Measurements from ENCODE around the gene COL16A1. TPM values are rescaled to one million over a fixed set of nuclear protein-coding genes. Genes with fewer than 3 reads are reported as not detected.

Gene COL16A1
- total RNA-seq, 1 donor from 2014 or later = 90.7 TPM

- Mint-ChIP-seq H3K27ac (ENCODE audit: unreplicated experiment) (peak overlapping the region; percentile 89), H3K9me3 (ENCODE audit: unreplicated experiment) (no peaks in the 10 kb centered on the region), H3K36me3 (ENCODE audit: unreplicated experiment) (peaks cover 10% of the 10 kb centered on the region), H3K27me3 (ENCODE audit: unreplicated experiment) (no peaks in the 10 kb centered on the region), H3K4me1 (ENCODE audit: unreplicated experiment) (peaks cover 67% of the 10 kb centered on the region), H3K4me3 (ENCODE audit: unreplicated experiment) (peak overlapping the region; percentile 50)
- TF ChIP-seq, protein P1, sequence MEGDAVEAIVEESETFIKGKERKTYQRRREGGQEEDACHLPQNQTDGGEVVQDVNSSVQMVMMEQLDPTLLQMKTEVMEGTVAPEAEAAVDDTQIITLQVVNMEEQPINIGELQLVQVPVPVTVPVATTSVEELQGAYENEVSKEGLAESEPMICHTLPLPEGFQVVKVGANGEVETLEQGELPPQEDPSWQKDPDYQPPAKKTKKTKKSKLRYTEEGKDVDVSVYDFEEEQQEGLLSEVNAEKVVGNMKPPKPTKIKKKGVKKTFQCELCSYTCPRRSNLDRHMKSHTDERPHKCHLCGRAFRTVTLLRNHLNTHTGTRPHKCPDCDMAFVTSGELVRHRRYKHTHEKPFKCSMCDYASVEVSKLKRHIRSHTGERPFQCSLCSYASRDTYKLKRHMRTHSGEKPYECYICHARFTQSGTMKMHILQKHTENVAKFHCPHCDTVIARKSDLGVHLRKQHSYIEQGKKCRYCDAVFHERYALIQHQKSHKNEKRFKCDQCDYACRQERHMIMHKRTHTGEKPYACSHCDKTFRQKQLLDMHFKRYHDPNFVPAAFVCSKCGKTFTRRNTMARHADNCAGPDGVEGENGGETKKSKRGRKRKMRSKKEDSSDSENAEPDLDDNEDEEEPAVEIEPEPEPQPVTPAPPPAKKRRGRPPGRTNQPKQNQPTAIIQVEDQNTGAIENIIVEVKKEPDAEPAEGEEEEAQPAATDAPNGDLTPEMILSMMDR (IDR thresholded peaks at IDR 0.05) = no peak
- no peak for DNase-seq (ENCODE audit: extremely low spot score, unreplicated experiment)
Measured at GRCh38 chr1:31700468-31701090, 3.2 kb downstream of the COL16A1 start.

DNA sequence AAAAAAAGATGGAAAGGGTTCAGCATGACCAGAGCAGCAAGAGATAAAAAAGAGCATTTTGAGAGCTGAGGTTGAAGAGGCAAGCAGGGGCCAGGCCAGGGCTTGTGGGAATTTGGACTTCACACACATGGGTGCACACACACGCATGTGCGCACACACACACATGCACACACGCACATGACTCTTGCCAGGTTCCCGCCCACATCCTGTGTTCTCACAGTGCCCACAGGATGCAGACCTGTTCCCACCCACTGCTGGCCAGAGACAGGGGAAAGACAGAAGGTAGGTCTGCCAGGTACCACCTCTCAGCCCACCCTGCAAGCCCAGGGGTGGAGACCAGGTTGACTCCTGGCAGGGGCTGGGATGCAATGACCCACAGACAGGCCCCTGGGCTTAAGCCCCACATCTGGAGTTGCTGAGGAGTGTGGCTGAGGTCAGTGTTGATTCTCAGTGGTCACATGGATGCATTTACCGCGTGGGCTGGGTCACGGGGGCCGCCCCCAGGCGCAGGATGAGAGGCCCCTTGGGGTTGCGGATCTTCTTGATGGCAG is 4.4 kb downstream of the COL16A1 start:
- TF ChIP-seq, protein P1 (IDR thresholded peaks at IDR 0.05) = no peak
- H3K4me1 Mint-ChIP-seq (ENCODE audit: unreplicated experiment) = peaks cover 60% of the 10 kb centered on the region
- H3K36me3 Mint-ChIP-seq (ENCODE audit: unreplicated experiment) = peaks cover 10% of the 10 kb centered on the region
- no peaks in the 10 kb centered on the region for H3K9me3 Mint-ChIP-seq (ENCODE audit: unreplicated experiment)
- no peaks in the 10 kb centered on the region for H3K27me3 Mint-ChIP-seq (ENCODE audit: unreplicated experiment)
- no peak overlapping the region for H3K27ac Mint-ChIP-seq (ENCODE audit: unreplicated experiment)
- H3K4me3 Mint-ChIP-seq (ENCODE audit: unreplicated experiment) = no peak overlapping the region
- no peak for DNase-seq (ENCODE audit: extremely low spot score, unreplicated experiment)

- Mint-ChIP-seq H3K9me3 (ENCODE audit: unreplicated experiment) (no peaks in the 10 kb centered on the region), H3K36me3 (ENCODE audit: unreplicated experiment) (peaks cover 10% of the 10 kb centered on the region), H3K4me1 (ENCODE audit: unreplicated experiment) (peaks cover 47% of the 10 kb centered on the region), H3K27ac (ENCODE audit: unreplicated experiment) (no peak overlapping the region), H3K4me3 (ENCODE audit: unreplicated experiment) (no peak overlapping the region), H3K27me3 (ENCODE audit: unreplicated experiment) (no peaks in the 10 kb centered on the region)
- no peak for DNase-seq (ENCODE audit: extremely low spot score, unreplicated experiment)
- TF ChIP-seq, protein P1 (IDR thresholded peaks at IDR 0.05) = no peak
Measured at GRCh38 chr1:31697369-31697984, 6.3 kb downstream of the COL16A1 start.

- Mint-ChIP-seq H3K4me3 (ENCODE audit: unreplicated experiment) (no peak overlapping the region), H3K36me3 (ENCODE audit: unreplicated experiment) (peaks cover 10% of the 10 kb centered on the region), H3K4me1 (ENCODE audit: unreplicated experiment) (peaks cover 39% of the 10 kb centered on the region), H3K9me3 (ENCODE audit: unreplicated experiment) (no peaks in the 10 kb centered on the region), H3K27me3 (ENCODE audit: unreplicated experiment) (no peaks in the 10 kb centered on the region), H3K27ac (ENCODE audit: unreplicated experiment) (no peak overlapping the region)
- TF ChIP-seq, protein P1 (IDR thresholded peaks at IDR 0.05) = no peak
- DNase-seq (ENCODE audit: extremely low spot score, unreplicated experiment) = no peak
Measured at GRCh38 chr1:31696242-31696641, 7.6 kb downstream of the COL16A1 start.

- Mint-ChIP-seq H3K27me3 (ENCODE audit: unreplicated experiment) (no peaks in the 10 kb centered on the region), H3K4me3 (ENCODE audit: unreplicated experiment) (no peak overlapping the region), H3K36me3 (ENCODE audit: unreplicated experiment) (peaks cover 12% of the 10 kb centered on the region), H3K4me1 (ENCODE audit: unreplicated experiment) (peaks cover 35% of the 10 kb centered on the region), H3K27ac (ENCODE audit: unreplicated experiment) (no peak overlapping the region), H3K9me3 (ENCODE audit: unreplicated experiment) (no peaks in the 10 kb centered on the region)
- TF ChIP-seq, protein P1 (IDR thresholded peaks at IDR 0.05) = no peak
- no peak for DNase-seq (ENCODE audit: extremely low spot score, unreplicated experiment)
Measured at GRCh38 chr1:31695327-31695726, 8.5 kb downstream of the COL16A1 start.
